ENCODE measurements around the gene ZNF133.

DNA sequence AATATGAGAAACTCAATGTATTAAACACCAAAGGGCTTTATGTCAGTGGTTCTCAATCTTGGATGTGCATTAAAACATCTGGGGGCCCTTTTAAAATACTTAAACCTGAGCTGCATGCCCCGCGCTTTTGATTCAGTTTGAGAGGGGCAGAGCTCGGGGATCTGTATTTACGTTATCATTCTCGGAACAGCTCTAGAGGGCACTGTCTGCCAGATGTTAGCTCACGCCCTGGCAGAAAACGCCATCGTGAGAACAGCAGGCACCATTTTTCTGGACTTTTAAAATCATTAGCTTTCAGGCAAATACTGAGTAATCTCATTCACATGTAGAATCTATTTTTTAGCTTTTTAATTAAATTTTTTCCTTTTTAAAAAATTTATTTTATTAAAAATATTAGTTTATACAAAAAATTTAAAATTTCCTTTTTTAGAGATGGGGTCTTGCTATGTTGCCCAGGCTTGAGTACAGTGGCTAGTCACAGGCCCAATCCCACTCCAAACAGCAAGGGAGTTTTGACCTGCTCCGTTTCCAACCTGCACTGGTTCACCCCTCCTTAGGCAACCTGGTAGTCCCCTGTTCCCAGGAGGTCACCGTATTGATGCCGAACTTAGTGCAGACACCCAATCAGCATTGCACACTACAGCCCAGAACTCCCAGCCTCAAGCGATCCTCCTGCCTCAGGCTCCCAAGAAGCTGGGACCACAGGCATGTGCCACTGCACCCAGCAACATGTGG, 30.0 kb upstream of the ZNF133 start:
- TF ChIP-seq, protein P1, sequence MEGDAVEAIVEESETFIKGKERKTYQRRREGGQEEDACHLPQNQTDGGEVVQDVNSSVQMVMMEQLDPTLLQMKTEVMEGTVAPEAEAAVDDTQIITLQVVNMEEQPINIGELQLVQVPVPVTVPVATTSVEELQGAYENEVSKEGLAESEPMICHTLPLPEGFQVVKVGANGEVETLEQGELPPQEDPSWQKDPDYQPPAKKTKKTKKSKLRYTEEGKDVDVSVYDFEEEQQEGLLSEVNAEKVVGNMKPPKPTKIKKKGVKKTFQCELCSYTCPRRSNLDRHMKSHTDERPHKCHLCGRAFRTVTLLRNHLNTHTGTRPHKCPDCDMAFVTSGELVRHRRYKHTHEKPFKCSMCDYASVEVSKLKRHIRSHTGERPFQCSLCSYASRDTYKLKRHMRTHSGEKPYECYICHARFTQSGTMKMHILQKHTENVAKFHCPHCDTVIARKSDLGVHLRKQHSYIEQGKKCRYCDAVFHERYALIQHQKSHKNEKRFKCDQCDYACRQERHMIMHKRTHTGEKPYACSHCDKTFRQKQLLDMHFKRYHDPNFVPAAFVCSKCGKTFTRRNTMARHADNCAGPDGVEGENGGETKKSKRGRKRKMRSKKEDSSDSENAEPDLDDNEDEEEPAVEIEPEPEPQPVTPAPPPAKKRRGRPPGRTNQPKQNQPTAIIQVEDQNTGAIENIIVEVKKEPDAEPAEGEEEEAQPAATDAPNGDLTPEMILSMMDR (IDR thresholded peaks at IDR 0.05) = no peak
- no peak for TF ChIP-seq POLR2A (IDR thresholded peaks at IDR 0.05; ENCODE audit: low read depth)
- no peak for TF ChIP-seq EP300 (IDR thresholded peaks at IDR 0.05)
